Measurements from ENCODE around the gene CBFA2T3. TPM values are rescaled to one million over a fixed set of nuclear protein-coding genes. Genes with fewer than 3 reads are reported as not detected.

CBFA2T3 gene
- total and polyA plus RNA-seq, 2 of the 8 experiments (the other 6 are each of a cell fraction or from before 2014, with no cell fraction given), result 0.51 to 1.3 TPM

GRCh38 chr16:88970050-88970449, 7.0 kb downstream of the CBFA2T3 start:
- Histone ChIP-seq H3K23ac (ENCODE audit: insufficient read length) (no peak overlapping the region), H4K5ac (ENCODE audit: insufficient read length, low read depth, low read length) (no peak overlapping the region), H3K9ac (replicated peaks in 1 of 4; ENCODE audit: extremely low read depth in 1 of 4, low read depth in 3 of 4, low read length in 3 of 4) (no peak overlapping the region), H4K20me1 (replicated peaks in 1 of 2; ENCODE audit: control insufficient read depth in 1 of 2, insufficient read depth in 2 of 2, low read length in 2 of 2) (no peaks in the 10 kb centered on the region), H3K4me3 (ENCODE audit: extremely low read depth in 1 of 4, insufficient read depth in 2 of 4, low read depth in 3 of 4, low read length in 4 of 4) (no peak overlapping the region), H3K27me3 (replicated peaks in 1 of 4; ENCODE audit: control insufficient read depth in 3 of 4, extremely low read depth in 1 of 4, insufficient read depth in 3 of 4, low read length in 3 of 4) (no peaks in the 10 kb centered on the region), H4K91ac (replicated peaks; ENCODE audit: insufficient read length, low read length) (no peak overlapping the region), H3K4me2 (ENCODE audit: insufficient read depth in 1 of 2, low read depth in 2 of 2, low read length in 2 of 2) (no peak overlapping the region), H2AFZ (ENCODE audit: low read length) (no peak overlapping the region), H3K9me3 (ENCODE audit: insufficient read depth in 2 of 2, low read depth in 1 of 2, low read length in 1 of 2) (no peaks in the 10 kb centered on the region), H3K36me3 (ENCODE audit: control insufficient read depth in 2 of 4, insufficient read depth in 4 of 4, low read length in 3 of 4) (no peaks in the 10 kb centered on the region), H2BK5ac (ENCODE audit: low read depth, low read length) (no peak overlapping the region), H3K4ac (replicated peaks; ENCODE audit: insufficient read length, low read depth, low read length) (no peak overlapping the region), H3K79me1 (ENCODE audit: low read depth, low read length) (no peaks in the 10 kb centered on the region), H3K18ac (ENCODE audit: extremely low read depth, low read length) (no peak overlapping the region), H3K27ac (ENCODE audit: low read depth, low read length) (no peak overlapping the region), H2BK120ac (replicated peaks; ENCODE audit: low read depth, low read length) (no peak overlapping the region), H3K79me2 (ENCODE audit: control insufficient read depth in 1 of 2, insufficient read depth in 2 of 2, low read length in 2 of 2) (no peaks in the 10 kb centered on the region), H2BK20ac (ENCODE audit: low read length) (no peak overlapping the region), H2BK12ac (ENCODE audit: low read depth, low read length) (no peak overlapping the region), H2AK5ac (ENCODE audit: low read depth, low read length) (no peak overlapping the region), H3K14ac (ENCODE audit: insufficient read length) (no peak overlapping the region), H3K4me1 (replicated peaks in 1 of 4; ENCODE audit: control insufficient read depth in 3 of 4, insufficient read depth in 4 of 4, low read length in 3 of 4) (peaks cover 0 to 6% (median 3%) of the 10 kb centered on the region in 4 experiments; a peak in 2 of 7 replicates), H2BK15ac (ENCODE audit: low read length) (no peak overlapping the region; the same call in 1 of the 2 replicates), H4K8ac (ENCODE audit: extremely low read depth, insufficient read depth, low read length) (no peak overlapping the region), H3K23me2 (ENCODE audit: low read depth, low read length) (no peaks in the 10 kb centered on the region; the same call in 1 of the 2 replicates), H3K56ac (replicated peaks; ENCODE audit: insufficient read length, low read depth, low read length) (no peak overlapping the region)
- ChIA-PET CTCF (ENCODE audit: partially characterized antibody) (interaction anchor here (0.9 to 1.0 kb wide), 2 partner anchors 8 to 33 kb away, joined by 3 to 4 read pairs; no protein-coding TSS in a partner anchor), POLR2A (ENCODE audit: partially characterized antibody) (interaction anchor here (1.0 to 1.2 kb wide), 2 partner anchors 26 to 106 kb away, joined by 3 read pairs; no protein-coding TSS in a partner anchor)
- WGBS, 2 experiments (ENCODE audit: extremely low coverage in 1 of 2, insufficient coverage in 1 of 2, insufficient read length in 1 of 2, insufficient replicate concordance in 2 of 2, low coverage in 1 of 2, low lambda C conversion rate in 2 of 2, missing lambda C conversion rate in 1 of 2), result 78% methylated on average over 14 of the region's 20 CpGs; no CpG with 5 or more reads in 1 of the 2 experiments
- FAIRE-seq, result no peak
- no peak for DNase-seq (ENCODE audit: low read depth in 1 of 2, low spot score in 2 of 2)
- no peak for TF ChIP-seq SIRT6 (IDR thresholded peaks at IDR 0.05; ENCODE audit: low read length)
- no peak for TF ChIP-seq TAF7 (optimal IDR thresholded peaks at IDR 0.05; ENCODE audit: borderline replicate concordance, low read depth, low read length)
- no peak for TF ChIP-seq YY1 (IDR thresholded peaks at IDR 0.05; ENCODE audit: low read depth, low read length)
- TF ChIP-seq CEBPB (IDR thresholded peaks at IDR 0.05; ENCODE audit: low read depth, low read length), result no peak
- TF ChIP-seq NANOG (IDR thresholded peaks at IDR 0.05; ENCODE audit: insufficient read depth, low read depth, low read length, poor library complexity, severe bottlenecking), result no peak
- TF ChIP-seq E2F6 (IDR thresholded peaks at IDR 0.05), result no peak
- TF ChIP-seq RFX5 (IDR thresholded peaks at IDR 0.05; ENCODE audit: borderline replicate concordance, low read depth, low read length), result no peak
- no peak for TF ChIP-seq SUZ12 (IDR thresholded peaks at IDR 0.05; ENCODE audit: low read length)
- TF ChIP-seq BRCA1 (IDR thresholded peaks at IDR 0.05; ENCODE audit: low read depth, low read length), result no peak
